Left lung (tissue), 10 donors: ENCODE measurements around the gene MBD3L1. TPM values are rescaled to one million over a fixed set of nuclear protein-coding genes. Genes with fewer than 3 reads are reported as not detected.

Source experiments
- ATAC-seq: fragments of 200-7000 bp; cut with Tn5 transposase; one replicate; pipeline ENCODE4 v1.9.1; 2020; ENCODE audit warnings: moderate library complexity
- DNase-seq, 4 donors: peaks; one replicate each; pipeline ENCODE4 v3.0.0-alpha.2; 2013 to 2020
- H3K27ac ChIP-seq, 2 donors: fragments of 200-600 bp; sonication (generic) in 1 of 2; one replicate each; pipeline versions ENCODE4 v1.5.0 to v1.8.0; 2020 to 2021
- H3K27me3 ChIP-seq, 2 donors: fragments of 200-600 bp; sonication (generic) in 1 of 2; one replicate each; pipeline versions ENCODE4 v1.5.0 to v1.8.0; 2020 to 2021
- H3K36me3 ChIP-seq, 2 donors: fragments of 200-600 bp; sonication (generic) in 1 of 2; one replicate each; pipeline versions ENCODE4 v1.5.0 to v1.8.0; 2020 to 2021
- H3K4me1 ChIP-seq, 2 donors: fragments of 200-600 bp; one replicate each; pipeline ENCODE4 v1.8.0; 2021
- H3K4me3 ChIP-seq, 2 donors: fragments of 200-600 bp; sonication (generic) in 1 of 2; one replicate each; pipeline versions ENCODE4 v1.5.0 to v1.8.0; 2020 to 2021; ENCODE audit warnings: mild to moderate bottlenecking in 1 of 2
- H3K9me3 ChIP-seq, 2 donors: fragments of 200-600 bp; sonication (generic) in 1 of 2; one replicate each; pipeline versions ENCODE4 v1.5.0 to v1.8.0; 2020 to 2021
- intact Hi-C, 2 donors: fragments of 100-400 bp; cut with DNase I; formaldehyde crosslinking; loops; one replicate each; pipeline versions ENCODE4 v1.11.2 to v1.14.2; 2022
- polyA plus RNA-seq, 6 donors: library from polyadenylated mRNA; unstranded; fragments of 120-200 nt; gene quantifications; one replicate each; pipeline ENCODE4 v1.2.1, GENCODE V29; 2013; ENCODE audit not compliant: insufficient read length in 6 of 6
- total RNA-seq, 2 donors: library from RNA; stranded (reverse); fragmentation: NEBNext Ultra II Directional; extraction: Animal tissue kit (Norgen Biotek cat#: 25700); gene quantifications; one replicate each; pipeline ENCODE4 v1.2.1, GENCODE V29; 2021
- TF ChIP-seq, protein P1 (sequence below), 2 donors: fragments of 200-600 bp; sonication (generic) in 1 of 2; IDR thresholded peaks; one replicate each; pipeline versions ENCODE4 v1.5.0 to v1.8.0; 2021; ENCODE audit warnings: antibody characterized with exemption in 2 of 2
- donor health status: DM: no; HTN: yes; CAD: no.
- donor health status: DM: no; HTN: no; CAD: no.

The MBD3L1 gene
- total and polyA plus RNA-seq, 8 donors, result not detected

DNA sequence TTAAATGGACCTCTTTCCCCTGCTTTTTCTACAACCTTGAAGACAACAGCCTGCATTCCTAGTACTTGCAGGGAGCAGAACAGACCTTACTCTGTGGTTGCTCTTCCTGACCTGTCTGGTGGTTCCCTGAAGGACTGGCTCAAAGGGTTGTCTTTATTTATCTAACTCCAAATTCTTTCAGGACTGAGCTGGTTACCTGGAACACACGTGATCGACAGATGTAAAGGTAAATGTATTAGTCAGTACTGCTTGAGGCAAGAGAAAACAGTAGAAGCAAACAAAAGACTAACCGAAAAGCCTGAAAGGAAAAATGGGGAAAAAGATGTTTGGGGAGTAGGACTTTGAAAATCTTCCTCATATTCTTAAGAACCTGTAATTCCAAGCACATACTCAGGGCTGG lies 18.0 kb upstream of the MBD3L1 start:
- TF ChIP-seq, protein P1, sequence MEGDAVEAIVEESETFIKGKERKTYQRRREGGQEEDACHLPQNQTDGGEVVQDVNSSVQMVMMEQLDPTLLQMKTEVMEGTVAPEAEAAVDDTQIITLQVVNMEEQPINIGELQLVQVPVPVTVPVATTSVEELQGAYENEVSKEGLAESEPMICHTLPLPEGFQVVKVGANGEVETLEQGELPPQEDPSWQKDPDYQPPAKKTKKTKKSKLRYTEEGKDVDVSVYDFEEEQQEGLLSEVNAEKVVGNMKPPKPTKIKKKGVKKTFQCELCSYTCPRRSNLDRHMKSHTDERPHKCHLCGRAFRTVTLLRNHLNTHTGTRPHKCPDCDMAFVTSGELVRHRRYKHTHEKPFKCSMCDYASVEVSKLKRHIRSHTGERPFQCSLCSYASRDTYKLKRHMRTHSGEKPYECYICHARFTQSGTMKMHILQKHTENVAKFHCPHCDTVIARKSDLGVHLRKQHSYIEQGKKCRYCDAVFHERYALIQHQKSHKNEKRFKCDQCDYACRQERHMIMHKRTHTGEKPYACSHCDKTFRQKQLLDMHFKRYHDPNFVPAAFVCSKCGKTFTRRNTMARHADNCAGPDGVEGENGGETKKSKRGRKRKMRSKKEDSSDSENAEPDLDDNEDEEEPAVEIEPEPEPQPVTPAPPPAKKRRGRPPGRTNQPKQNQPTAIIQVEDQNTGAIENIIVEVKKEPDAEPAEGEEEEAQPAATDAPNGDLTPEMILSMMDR (IDR thresholded peaks at IDR 0.05), result no peak
- intact Hi-C loops, result no loop called here
- no peak overlapping the region for H3K27ac ChIP-seq
- no peaks in the 10 kb centered on the region for H3K27me3 ChIP-seq
- ATAC-seq (no peak), DNase-seq (no peak)
- no peaks in the 10 kb centered on the region for H3K4me1 ChIP-seq
- no peak overlapping the region for H3K4me3 ChIP-seq
- peaks cover 5 to 99% of the 10 kb centered on the region in 2 donors for H3K36me3 ChIP-seq
- H3K9me3 ChIP-seq, result peaks cover 34 to 99% of the 10 kb centered on the region in 2 donors

DNA sequence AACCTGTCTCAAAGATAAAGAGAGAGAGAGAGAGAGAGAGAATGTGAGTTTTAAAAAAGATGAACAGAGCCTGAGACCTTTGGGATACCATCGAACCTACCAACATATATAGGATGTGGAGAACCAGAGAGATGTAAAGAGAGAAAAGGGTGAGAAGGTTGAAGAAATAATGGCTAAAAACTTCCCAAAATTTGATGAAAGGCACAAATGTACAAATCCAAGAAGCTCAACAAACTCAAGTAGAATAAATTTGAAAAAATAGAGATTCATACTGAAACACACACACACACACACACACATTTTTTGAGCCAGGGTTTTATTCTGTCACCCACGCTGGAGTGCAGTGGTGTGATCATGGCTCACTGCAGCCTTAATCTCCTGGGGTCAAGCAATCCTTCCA lies 16.4 kb upstream of the MBD3L1 start:
- peaks cover 26 to 98% of the 10 kb centered on the region in 2 donors for H3K9me3 ChIP-seq
- DNase-seq (no peak), ATAC-seq (no peak)
- TF ChIP-seq, protein P1 (IDR thresholded peaks at IDR 0.05), result no peak
- no peak overlapping the region for H3K4me3 ChIP-seq
- H3K36me3 ChIP-seq, result peaks cover 5 to 100% of the 10 kb centered on the region in 2 donors
- intact Hi-C loops, result no loop called here
- no peak overlapping the region for H3K27ac ChIP-seq
- no peaks in the 10 kb centered on the region for H3K4me1 ChIP-seq
- H3K27me3 ChIP-seq, result no peaks in the 10 kb centered on the region

DNA sequence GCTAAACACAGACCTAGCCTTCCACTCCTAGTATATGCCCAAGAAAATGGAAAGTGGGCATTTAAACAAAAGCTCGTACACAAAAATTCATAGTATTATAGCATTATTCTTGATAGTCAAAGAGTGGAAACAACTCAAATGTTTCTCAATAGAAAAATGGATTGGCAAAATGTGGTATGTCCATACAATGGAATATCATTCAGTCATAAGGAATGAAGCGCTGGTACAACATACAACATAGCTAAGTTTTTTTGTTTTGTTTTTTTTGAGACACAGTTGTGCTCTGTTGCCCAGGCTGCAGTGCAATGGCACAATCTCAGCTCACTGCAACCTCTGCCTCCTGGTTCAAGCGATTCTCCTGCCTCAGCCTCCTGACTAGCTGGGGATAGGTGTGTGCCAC lies 11.9 kb upstream of the MBD3L1 start:
- Histone ChIP-seq H3K4me3 (no peak overlapping the region), H3K27me3 (no peaks in the 10 kb centered on the region), H3K36me3 (peaks cover 0 to 98% of the 10 kb centered on the region in 2 donors), H3K9me3 (peaks cover 0 to 65% of the 10 kb centered on the region in 2 donors), H3K27ac (no peak overlapping the region), H3K4me1 (no peaks in the 10 kb centered on the region)
- intact Hi-C loops, result no loop called here
- no peak for ATAC-seq
- TF ChIP-seq, protein P1 (IDR thresholded peaks at IDR 0.05), result no peak
- DNase-seq, result no peak

DNA sequence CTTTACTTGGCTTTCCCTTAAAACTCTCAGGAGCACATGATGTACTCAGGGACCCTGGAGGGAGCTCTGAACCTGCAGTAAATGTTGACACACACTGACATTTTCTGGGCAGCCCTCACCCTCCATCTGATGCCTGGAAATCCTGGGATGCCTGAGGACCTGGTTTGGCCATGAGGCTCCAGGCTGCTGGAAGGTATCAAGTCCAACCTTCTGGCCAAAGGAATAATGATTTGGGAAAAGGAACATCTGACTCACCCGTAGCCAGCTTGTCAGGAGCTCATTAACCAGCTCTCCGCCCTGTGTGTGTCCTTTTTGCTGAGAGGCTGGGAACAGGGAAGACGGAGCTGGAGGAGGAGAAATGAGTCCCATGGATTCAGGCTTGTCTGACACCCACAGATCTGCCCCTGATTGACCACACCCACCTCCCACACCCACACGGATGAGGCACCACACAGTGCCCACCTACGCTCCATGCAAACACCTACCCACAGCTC lies 10.4 kb upstream of the MBD3L1 start:
- H3K9me3 ChIP-seq, result peaks cover 0 to 49% of the 10 kb centered on the region in 2 donors
- peaks cover 0 to 97% of the 10 kb centered on the region in 2 donors for H3K36me3 ChIP-seq
- no peak for DNase-seq

DNA sequence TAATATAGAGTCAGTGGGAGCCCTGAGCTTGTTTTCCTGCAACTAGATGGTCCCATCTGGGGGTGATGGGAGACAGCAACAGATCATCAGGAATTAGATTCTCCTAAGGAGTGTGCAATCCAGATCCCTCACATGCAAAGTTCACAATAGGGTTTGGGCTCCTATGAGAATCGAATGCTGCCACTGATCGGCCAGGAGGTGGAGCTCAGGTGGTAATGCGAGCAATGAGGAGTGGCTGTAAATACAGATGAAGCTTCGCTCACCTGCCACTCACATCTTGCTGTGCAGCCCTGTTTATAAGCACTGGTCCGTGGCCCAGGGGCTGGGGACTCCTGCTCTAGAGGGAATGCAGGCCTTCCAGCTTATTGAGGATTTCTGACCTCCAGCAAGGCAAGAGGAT lies 5.8 kb upstream of the MBD3L1 start:
- Histone ChIP-seq H3K4me3 (no peak overlapping the region), H3K27me3 (no peaks in the 10 kb centered on the region), H3K4me1 (peaks cover 0 to 8% of the 10 kb centered on the region in 2 donors), H3K36me3 (peaks cover 0 to 69% of the 10 kb centered on the region in 2 donors), H3K27ac (no peak overlapping the region), H3K9me3 (peaks cover 0 to 5% of the 10 kb centered on the region in 2 donors)
- intact Hi-C loops, result no loop called here
- TF ChIP-seq, protein P1 (IDR thresholded peaks at IDR 0.05), result no peak
- DNase-seq (no peak), ATAC-seq (no peak)

More for the DNA sequence above, 10.4 kb upstream of the MBD3L1 start:
- TF ChIP-seq, protein P1 (IDR thresholded peaks at IDR 0.05), result no peak
- Histone ChIP-seq H3K27ac (no peak overlapping the region), H3K4me1 (no peaks in the 10 kb centered on the region), H3K4me3 (no peak overlapping the region), H3K27me3 (no peaks in the 10 kb centered on the region)
- intact Hi-C loops, result no loop called here
- no peak for ATAC-seq
